D341Med (cell line): ENCODE results near the gene ARID1B.

Source experiments
- DNase-seq: peaks from one replicate; pipeline ENCODE4 v3.0.0; 2012; ENCODE audit warnings: low spot score

Gene ARID1B

GRCh38 chr6:156776840-156777576, at the start of gene ARID1B:
TSS of gene ARID1B (plus strand) at chr6:156777378. CDS start at chr6:156777681, 303 bp downstream.
- peak; percentile 90 for DNase-seq

DNA sequence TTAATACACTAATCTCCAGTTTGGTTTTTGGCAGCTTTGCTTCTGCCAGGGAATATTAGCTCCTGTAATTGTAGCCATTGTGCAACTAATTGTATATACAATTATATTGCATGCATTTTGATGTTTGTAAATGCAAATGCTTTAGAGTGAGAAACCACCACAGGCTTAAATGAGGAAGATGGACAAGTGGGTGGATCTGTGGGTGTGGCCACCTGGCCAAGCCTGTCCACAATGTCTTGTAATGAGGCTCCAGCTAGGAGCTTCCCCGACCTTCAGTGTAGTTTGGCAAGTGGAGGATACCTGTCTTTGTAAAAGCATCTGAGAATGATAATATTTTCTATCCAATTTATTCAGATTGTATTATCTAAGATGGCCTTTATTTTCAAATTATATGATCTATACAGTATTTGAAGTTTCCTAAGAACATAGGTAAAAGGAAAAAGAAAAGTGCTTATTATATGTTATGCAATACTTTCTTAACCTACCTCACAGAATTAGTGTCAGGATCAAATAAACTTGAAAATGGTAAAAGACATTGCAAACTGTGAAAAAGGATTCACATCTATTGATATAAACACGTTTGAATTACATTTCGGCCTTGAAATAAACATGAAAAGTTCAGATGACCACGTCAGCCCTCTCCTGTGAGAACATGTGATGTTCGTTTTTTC, 49.3 kb upstream of the ARID1B start:
- no peak for DNase-seq

DNA sequence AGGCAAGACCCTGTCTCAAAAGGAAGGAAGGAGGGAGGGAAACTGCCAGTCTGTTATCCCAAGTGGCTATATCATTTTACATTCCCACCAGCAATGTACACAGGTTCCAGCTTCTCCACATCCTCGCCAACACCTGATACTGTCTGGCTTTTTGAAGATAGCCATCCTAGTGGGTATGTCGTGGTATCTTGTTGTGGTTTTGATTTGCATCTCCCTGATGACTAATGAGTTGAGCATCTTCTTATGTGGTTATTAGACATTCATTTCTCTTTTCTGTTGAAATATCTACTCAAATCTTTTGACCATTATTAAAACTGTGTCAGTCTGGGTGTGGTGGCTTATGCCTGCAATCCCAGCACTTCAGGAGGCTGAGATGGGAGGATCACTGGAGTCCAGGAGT, 47.9 kb upstream of the ARID1B start:
- DNase-seq, result no peak

DNA sequence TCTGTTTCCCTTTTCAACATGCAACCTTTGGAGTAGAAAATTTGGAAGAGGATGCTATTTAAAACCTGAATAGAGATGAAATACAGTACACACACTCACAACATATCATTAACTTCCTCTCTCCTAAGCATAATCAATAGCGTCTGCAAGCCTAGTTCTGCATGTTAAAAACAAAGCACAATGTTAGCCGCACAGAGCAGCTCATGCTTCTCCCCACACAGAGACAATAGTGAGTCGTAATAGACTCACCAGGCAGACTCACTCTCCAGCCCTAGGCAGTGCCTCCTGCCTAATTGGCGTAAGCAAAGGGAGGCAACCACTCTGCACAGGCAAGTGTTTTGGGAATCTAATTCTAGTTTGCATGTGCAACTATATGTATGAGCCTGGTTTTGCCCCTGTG, 45.8 kb upstream of the ARID1B start:
- DNase-seq, result no peak

- DNase-seq, result no peak
These were observed 41.4 kb upstream of the ARID1B start for GRCh38 chr6:156735751-156736150.

GRCh38 chr6:156740604-156741003, 36.6 kb upstream of the ARID1B start:
- DNase-seq, result no peak

- DNase-seq, result no peak
These were observed 35.7 kb upstream of the ARID1B start for GRCh38 chr6:156741287-156742073.

DNA sequence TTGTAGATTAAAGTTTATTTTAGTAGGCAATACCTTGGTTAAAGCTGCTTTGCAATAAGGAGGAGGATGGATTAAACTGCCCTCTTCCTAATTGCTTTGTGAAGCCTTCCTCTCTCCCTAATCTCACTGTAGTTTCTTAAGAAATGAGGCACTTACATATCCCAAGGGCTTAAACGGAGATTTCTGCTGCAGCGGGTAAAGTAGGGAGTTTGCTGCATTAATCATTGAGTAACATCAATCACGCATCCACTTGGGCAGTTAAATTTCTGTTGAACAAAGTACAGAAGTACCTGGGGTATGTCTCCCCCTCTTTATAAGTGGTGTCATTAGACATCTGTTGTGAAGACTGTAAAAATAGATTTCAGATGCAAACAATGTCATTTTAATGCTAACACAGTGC, 29.5 kb upstream of the ARID1B start:
- DNase-seq, result peak; percentile 44

- DNase-seq, result no peak
These were observed 28.7 kb upstream of the ARID1B start for GRCh38 chr6:156748504-156748903.

DNA sequence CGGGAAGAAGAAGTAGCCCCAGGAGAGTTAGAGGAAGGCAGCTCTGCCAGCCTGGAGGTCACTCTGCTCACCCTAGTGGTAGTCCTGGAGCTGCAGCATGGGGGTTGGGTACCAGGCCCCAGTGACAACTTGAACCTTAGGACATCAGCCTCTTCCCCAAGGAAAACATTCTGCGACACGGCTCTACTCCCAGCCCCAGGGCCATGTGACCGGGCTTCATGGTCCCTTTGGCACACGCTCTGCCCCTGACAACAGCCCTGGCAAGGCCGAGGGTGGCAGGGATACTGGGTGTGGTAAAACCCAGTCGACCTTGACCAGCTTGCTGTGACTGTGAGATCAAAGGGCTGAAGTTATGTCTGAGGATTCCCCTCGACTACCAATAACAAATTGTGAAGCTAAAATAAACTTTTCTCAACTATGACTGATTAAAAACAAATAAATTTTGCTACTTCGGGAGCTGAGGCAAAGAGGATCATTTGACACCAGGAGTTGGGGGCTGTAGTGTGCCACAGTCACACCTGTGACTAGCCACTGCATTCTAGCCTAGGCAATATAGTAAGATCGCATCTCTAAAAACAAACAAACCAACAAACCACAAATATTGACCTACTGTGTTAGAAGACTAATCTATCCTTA, 24.4 kb upstream of the ARID1B start:
- no peak for DNase-seq

DNA sequence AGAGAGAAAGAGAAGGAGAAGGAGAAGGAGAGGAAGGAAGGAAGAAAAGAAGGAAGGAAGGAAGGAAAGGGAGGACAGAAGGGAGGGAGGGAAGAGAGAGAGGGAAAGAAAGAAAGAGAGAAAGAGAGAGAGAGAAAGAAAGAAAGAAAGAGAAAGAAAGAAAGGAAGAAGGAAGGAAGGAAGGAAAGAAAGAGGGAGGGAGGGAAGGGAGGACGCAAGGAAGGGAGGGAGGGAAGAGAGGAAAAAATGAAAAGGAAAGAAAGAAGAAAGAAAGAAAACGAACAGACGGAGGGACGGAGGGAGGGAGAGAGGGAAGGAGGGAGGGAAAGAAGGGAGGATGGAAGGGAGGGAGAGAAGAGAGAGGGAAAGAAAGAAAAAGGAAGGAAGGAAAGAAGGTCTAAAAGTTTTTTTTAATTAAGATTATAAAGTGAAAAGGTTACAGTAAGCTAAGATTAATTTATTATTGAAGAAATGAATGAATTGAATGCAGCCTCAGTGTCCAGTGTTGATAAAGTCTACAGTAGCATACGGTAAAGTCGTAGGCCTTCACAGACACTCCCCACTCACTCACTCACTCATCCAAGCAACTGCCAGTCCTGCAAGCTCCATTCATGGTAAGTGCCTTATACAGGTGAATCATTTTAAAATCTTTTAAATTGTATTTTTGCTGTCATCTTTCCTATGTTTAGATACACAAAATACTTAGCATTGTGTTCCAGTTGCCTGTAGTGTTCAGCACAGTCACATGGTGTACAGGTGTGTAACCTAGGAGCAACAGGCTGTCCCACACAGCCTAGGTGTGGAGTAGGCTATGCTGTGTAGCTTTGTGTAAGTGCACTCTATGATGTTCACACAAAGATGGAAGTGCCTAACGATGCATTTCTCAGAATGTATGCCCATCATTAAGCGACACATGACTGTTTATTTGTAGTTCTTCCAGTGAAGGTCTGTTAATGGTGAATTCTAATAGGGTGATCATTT, 20.3 kb upstream of the ARID1B start:
- DNase-seq, result no peak

- no peak for DNase-seq
These were observed 19.3 kb upstream of the ARID1B start for GRCh38 chr6:156757849-156758248.

DNA sequence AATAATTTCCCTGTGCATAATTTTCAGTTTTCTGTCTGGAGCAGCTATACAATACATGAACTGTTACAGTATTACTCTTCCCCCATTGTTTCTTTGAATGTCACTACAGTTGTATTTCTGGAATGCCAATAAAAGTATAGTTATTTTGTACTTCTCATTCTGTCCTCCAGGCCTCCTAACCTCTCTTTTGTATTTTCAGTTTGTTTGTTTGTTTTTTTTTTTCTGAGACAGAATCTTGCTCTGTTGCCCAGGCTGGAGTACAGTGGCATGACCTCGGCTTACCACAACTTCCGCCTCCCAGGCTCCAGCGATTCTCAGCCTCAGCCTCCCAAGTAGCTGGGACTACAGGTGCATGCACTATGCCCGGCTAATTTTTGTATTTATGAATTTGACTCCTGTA, 16.8 kb upstream of the ARID1B start:
- no peak for DNase-seq

GRCh38 chr6:156762547-156762946, 14.6 kb upstream of the ARID1B start:
- DNase-seq, result no peak

DNA sequence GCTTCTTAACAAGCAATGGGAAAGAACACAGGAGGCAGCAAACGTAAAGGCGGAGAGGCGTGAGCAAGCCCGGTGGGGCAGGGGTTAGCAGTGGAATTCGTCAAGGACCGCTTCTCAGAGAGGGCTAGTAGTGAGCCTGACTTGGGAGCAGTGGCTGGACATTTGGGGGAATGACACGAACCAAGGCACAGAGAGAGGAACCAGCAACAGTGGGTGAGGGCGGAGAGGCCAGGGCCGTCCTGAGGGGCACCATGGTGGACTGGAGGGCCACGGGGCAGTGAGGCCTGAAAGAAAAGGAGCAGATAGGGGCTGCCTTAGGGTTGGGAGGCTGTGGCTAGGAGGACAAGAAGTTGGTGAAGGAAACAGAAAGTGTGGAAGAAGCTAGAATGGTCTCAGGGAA, 12.1 kb upstream of the ARID1B start:
- no peak for DNase-seq

DNA sequence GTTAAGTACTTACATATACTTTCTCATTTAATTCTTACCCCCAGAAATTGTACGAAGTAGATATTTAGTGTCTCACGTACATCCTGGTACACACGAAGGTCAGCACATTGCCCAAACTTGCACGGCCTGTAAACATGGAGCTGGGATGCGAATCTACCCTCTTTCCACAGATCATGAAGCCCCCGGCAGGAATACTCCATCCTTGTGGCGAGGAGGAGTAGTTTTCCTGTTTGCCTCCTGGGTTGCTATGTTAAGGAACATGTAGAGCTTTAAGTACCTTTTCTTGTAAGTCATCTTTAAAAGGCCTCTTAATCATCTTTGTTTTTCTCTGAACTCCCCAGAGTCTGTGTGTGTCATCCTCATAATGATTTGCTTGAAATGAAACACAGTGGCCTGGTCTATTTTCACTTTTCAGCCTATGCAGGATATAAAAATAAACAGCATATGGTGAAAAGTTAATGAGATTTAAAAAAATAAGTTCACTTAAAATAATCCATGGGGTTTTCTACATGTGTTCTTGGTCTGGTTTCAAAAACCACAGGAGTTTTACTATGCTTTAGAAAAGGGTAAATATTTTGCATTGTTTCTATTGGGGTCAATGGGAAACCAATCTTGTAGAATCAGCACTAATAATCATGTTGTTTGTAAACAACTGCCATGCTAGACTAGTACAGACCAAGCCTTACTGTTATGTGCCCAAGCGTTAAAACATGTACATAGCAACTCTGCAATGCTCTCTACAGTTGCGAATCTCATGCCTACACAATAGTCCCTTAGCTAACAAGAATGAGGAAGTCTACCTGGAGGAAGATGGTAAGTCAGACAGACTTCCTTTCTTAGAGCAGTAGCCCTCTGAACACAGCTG, 9.3 kb upstream of the ARID1B start:
- no peak for DNase-seq

DNA sequence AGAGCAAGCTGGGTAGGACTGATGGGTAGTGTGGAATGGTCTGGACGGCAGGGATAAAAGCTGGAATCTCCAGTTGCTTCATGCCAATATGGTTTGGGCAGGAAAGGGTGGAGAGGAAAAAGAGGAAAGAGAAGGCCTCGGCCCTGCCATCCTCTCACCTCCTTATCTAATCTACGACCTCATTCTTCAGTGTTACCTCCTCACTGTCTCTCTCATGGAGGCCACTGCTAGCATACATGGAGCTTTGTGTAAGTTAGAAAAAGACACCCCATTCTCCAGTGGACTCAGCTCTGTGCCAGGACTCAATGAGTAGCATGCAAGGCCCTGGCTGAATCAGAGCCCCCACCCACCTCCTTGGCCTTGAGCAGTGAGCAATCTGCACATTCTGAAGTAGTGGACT, 6.1 kb upstream of the ARID1B start:
- DNase-seq, result no peak

GRCh38 chr6:156771761-156772160, 5.4 kb upstream of the ARID1B start:
- no peak for DNase-seq

GRCh38 chr6:156773476-156773875, 3.7 kb upstream of the ARID1B start:
- no peak for DNase-seq
